Embryonic facial prominence (tissue), 1 donor: ENCODE results near the gene RASAL2.
A peak's percentile ranks its signal among the peaks of the same experiment; 100 is the strongest.
"Not testable (repeated sequence)": the region's sequence is repeated elsewhere in the genome, so short reads cannot be mapped to it uniquely, and the experiment has no call there.

ENCODE experiments used
- DNase-seq: peaks from one replicate; pipeline ENCODE4 v3.0.0-alpha.2; 2016; ENCODE audit errors: extremely low spot score

The RASAL2 gene

DNA sequence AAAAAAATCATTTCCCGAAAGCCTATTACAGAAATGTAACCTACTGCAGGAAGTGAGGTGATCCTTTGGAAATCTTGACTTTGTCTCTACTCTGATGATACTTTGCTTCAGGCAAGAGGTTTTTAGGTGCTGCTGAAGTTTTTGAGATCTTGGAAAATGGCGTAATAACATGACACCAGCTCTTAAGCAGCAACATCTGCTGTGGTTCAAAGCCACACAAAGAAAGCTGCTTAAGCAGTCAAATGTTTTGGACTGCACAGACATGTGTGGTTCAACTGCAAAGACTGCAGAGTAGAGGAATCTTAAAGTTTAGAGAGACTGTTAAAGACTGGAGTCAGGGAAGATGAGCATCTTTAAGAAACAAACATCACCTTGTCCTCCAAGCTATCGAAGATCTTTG lies 139.0 kb downstream of the RASAL2 start:
- DNase-seq, result no peak

DNA sequence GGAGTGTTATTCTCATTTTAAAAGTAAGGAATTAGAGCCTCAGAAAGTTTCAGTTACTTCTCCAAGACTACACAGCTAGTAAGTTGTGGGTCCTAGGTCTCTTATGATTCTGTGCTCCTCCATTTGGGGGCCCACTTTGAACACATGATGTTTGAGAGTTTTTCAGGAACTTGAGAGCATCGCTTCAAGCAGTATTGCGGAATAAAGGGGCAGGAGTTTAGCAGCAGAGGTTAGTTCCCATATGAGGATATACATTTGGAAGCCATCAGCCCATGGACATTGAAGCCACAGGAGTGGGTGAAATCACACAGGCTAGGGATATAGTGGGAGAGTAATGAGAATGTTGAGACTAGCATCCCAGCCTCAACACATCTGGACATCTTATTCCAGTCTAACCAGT lies 143.2 kb downstream of the RASAL2 start:
- no peak for DNase-seq

DNA sequence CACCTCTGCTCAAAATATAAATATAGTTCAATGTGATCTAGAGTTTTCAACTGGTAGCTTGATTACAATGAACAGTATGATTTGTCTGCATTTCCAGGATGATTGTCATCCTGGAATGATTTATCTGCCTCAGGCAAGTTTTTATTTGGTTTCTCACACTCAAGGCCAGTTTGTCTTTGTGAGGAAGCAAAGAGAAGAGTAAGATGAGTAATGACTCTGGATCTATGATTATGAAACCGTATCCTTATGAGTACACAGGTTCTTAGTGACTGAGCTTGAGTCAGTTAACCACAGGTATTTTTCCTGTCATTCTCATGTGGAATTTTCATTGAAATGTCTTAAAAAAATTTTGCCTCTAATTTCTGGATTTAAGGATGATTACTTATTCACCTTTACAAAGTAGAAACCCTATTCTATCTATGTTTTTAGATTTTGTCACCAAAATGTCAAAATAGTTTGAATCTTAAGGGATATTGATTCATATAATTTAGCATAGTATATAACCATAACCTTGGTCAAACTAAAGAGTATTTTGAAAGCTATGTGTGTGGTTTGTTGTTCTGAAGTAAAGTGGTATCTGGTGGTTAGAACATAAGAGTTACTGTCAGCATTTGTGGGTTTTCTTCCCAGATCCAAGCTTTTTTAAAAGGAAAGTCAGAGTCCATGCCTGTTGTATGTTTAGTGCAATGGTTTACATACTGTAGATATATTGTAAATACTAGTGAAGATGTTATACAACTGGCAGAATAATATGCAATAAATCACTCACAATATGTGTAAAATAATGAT lies 145.0 kb downstream of the RASAL2 start:
- no peak for DNase-seq

DNA sequence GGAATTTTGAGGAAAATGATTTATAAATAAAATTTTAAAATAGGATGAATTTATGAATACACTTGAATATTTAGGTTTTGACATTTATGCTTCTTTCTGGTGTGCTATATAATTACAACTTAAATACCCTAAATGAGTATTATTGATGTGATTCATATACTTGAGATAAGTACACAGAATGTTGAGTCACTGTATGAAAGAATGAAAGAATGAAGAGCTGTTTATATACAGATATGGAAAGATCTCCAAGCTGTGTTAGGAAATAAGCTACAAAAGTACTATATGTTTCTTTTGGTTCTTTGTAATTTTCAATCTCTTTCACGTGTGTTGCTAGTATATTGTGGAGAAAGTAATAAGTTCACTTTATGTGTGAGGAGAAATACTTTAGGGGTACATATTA lies 147.2 kb downstream of the RASAL2 start:
- DNase-seq, result no peak

DNA sequence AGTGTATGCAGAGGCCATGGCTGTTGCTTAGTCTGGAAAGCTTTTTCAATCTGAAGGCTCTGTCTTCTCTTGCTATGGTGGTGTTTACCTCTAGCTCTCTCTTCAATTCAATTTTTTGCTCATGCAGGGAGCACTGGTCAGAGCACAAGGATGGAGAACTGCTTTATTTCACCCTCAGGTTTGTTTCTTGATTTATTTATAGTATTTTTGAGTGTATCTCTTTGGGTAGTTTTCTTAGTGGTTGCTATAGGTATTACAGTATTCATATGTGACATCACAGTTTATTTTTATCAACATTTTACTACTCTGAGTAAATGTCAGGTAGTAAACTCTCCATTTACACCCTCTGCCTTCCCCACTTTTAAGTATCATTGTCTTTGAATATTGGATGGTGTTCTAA lies 147.9 kb downstream of the RASAL2 start:
- no peak for DNase-seq

DNA sequence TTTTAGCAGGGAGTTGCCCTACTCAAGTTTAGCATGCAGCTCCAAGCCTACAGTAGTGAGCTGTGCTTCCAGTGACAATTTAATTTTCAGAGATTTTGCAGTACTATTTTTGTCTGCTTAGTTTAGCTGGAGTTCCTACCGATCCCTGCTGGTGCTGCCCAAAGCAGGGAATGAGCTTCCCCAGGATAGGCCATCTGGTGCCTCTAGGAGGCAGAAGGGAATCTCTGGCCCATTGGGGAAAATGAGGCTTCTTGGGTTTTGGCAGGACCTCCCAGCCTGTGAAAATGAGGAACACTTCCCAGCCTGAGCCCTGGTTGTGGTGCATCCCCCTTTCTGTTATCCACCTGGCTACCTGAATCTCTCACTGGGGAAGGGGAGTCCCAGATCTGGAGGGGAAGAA lies 149.2 kb downstream of the RASAL2 start:
- no peak for DNase-seq

DNA sequence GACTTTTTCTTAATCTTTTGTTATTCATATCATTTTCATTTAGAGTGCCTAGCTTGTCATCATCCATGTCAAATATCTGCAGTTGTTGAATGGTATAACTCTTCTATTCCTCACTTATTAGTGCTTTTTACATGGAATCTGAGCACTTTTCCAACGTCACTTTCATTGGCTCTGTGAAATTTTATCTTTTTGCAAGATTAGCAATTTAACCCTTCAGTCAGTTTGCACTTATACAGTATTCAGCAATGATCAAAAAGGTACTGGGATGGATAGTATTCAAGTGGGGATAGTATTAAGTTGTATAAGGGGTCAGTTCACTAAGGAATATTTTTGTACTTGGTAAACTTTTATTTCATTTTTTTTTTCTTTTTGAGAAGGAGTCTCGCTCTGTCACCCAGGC lies 150.0 kb downstream of the RASAL2 start:
- DNase-seq, result no peak

DNA sequence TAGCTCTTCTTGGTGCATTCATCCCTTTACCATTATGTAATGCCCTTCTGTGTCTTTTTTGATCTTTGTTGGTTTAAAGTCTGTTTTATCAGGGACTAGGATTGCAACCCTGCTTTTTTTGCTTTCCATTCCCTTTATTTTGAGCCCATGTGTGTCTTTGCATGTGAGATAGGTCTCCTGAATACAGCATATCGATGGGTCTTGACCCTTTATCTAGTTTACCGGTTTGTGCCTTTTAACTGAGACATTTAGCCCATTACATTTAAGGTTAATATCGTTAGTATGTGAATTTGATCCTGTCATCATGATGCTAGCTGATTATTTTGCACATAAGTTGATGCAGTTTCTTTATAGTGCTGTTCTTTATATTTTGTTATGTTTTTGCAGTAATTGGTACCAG lies 154.4 kb downstream of the RASAL2 start:
- DNase-seq, result not testable (repeated sequence)

DNA sequence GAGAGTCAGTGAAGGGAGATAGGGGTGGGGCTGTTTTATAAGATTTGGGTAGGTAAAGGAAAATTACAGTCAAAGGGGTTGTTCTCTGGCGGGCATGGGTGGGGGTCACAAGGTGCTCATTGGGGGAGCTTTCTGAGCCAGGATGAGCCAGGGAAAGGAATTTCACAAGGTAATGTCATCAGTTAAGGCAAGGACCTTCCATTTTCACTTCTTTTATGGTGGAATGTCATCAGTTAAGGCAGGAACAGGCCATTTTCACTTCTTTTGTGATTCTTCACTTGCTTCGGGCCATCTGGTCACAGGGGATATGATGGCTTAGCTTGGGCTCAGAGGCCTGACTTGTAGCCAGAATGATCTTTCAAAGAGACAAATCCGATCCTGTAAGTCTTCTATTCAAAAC lies 159.7 kb downstream of the RASAL2 start:
- not testable (repeated sequence) for DNase-seq

DNA sequence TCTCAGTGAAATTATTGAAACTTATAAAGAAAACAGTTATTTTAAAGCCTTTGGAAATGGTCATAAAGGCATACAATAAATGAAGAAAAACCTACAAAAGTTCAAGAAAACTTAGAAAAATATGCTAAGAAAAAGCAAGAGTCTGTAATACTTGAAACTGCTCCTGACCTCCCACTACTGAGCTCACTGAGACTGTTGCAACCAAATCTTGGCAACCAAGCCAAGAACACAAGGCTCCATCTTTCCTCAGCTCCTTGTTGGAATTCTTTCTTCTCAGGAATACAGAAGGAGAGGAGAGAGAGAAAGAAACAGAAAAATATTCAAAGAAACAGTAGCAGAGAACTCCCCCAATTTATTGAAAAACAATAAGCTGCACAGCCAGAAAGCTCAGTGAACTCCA lies 160.5 kb downstream of the RASAL2 start:
- no peak for DNase-seq

DNA sequence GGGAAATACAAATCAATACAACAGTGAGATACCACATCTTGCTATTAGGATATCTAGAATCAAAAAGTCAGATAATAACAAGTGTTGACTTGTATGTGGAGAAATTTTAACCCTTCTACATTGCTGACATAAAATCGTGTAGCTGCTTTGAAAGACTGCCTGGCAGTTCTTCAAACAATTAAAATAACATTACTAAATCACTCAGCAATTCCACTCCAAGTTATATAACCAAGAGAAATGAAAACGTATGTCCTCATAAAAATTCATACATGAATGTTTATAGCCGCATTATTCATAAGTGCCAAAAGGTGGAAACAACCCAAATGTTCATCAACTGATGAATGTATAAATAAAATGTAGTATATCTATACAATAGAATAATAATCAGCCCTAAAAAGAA lies 164.6 kb downstream of the RASAL2 start:
- DNase-seq, result no peak

DNA sequence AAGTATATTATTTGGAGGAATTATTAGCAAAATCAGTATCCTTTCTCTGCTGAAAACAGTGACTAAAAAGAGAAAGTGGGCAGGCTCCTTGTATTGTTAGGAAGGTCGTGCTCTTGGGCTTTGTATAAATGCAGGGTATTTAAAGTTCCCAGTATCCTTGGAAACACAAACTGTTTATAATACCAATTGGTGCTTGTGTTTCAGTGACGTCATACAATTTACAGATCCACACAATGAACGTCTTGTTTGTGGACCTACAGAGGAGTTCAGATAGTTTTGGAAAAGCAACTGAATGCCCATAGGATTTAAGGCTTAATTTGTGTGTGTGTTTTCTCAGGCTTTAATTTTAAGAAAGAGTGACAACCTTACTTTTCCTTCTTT lies 168.2 kb downstream of the RASAL2 start:
- peak; percentile 58 for DNase-seq

DNA sequence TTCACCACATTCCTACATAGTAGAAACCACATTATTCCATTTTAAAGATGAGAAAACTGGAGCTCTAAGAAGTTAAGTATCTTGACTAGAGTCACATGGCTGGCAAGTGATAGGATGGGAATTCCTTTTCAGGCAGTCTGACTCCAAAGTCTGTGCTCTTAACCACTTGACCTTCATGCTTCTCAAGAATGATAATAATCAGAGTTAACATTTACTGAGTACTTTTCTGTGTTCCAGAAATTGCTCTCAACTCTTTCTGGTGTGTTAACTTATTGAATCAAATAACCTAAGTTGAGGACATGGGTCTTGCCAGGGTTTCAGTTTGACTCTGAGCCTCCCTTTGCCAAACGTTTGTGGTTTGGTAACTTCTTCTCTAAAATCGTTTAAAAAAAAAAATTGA lies 169.4 kb downstream of the RASAL2 start:
- no peak for DNase-seq

DNA sequence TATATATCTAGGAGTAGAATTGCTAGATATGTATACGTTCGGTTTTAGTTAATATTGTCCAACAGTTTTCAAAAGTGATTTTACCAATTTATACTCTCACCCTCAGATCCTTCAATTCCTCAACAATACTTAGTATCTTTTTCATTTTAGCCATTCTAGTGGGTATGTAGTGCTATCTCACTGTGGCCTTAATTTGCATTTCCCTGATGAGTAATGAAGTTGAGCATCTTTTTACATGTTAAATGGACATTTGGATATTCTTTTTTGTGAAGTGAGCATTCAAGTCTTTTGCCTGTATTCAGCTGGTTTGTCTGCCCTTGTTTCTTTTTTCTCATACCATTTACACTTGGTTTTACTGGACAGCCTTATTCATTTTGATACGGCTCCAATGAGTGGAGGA lies 172.2 kb downstream of the RASAL2 start:
- no peak for DNase-seq

DNA sequence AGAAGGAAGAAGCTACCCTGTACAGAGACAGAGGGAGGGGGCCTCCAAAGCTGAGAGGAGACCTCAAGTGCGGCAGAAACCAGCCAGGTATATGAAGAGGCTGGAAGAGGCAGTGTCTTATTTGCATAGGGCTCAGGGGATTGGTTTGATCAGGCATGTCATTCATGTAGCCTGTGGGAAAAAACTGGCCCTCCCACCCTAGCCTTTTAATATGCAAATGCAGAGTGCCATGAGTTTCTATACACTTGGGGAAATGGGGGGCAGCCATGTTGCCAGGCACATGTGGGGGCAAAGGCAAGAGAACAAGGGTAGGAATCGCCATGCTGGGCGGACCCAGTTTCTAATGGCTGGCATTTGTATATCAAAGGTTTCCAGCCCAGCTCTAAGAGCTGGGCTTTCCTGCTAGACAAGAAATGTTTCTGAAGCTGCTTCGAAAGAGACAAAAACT lies 172.7 kb downstream of the RASAL2 start:
- DNase-seq, result no peak

DNA sequence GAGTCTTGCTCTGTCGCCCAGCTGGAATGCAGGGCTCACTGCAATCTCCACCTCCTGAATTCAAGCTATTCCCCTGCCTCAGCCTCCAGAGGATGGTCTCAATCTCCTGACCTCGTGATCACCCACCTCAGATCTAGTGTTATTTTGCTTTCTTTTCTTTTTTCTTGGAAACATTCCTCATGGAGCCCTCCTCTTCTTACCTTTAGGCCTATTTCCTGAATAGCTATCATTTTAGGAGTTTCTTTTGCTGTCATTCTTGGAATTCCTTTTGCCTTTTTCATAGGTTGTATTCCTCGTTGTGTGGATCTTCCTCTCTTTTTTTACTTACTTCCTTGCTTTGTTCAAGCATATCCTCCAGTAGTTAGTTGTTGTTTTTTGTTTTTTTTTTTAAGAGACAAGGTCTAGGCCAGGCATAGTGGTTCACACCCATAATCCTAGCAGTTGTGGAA lies 173.8 kb downstream of the RASAL2 start:
- DNase-seq, result no peak

DNA sequence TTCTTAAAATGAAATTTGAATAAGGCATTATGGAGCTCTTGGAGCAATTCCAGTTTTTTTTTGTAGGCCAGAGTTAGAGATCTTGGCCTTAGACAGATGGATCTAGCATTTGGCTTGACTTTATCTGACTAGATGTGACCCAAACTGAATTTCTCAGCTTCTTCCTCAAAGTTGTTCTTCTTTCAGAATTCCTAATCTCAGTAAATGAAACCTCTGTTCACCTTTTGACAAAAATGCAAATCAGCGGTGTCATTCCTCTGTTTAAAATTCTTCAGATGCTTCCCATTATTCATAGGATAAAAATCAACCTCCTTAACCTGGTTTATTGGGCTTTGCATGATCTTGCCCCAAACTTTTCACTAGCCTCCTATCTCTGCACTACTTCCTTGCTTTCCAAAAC lies 177.6 kb downstream of the RASAL2 start:
- no peak for DNase-seq

DNA sequence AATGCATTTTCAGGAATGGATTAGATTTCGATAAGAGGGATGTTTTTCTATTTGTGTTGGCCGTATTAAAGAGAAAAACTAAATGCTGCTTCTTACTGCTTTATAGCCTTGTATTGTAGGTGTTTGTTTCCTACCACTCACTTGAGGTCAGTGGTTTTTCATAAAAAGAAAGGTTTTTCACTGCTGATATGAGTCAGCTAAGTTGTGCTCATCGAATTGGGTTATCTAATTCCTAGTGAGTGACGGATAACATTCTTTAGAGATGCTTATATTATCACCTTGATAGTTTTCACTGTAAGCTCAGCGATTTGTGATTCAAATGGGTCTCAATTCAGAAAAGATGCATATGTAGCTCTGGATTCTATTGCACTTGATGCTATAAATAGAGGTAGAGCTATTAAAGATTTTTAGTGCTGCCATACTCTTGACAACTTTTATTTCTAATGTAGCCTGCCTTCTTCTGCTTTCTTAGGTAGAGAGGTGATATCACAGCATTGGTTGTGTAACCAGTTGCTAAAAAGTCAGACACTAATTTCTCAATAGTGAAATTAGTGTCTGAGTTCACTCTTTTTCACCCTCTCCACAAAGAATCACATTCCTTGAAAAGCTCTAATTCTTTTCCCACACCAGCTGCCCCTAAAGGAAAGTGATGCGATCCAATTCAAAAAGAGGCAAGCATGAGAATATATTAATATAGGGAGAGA lies 180.0 kb downstream of the RASAL2 start:
- DNase-seq, result no peak

DNA sequence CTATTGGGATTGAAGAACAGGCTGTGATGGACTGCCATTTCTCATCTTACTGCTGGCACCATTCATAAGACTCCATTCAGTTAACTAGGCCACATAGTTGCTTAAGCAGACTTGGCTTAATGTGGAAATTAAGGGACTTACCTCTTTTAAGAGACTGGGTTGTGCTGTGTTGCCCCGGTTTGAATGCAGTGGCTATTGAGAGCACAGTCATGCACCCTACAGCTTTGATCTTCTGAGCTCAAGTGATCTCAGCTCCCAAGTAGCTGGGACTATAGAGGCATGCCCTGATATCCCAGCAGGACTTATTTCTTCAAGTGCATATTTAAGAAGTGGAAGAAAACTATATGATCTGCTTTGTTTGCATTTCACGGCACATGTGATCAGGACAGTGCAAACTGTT lies 181.1 kb downstream of the RASAL2 start:
- no peak for DNase-seq

DNA sequence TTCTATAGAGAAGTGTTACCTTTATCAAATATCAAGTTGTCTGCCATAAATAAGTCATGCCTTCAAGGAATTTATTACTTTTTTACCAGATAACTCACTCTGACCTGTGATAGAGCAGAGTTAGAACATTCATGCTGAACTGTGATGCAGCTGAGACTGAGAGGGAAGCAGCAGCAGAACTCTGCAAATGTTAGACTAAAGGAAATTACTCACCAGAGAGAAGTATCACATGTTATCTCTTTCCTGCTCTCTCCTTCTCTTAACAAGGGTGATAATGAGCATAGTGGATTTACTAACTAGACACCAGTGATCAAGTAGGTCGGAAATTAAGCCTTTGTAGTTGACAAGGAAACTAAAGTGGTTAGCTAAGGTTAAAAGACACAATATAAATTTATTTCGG lies 181.6 kb downstream of the RASAL2 start:
- DNase-seq, result no peak

DNA sequence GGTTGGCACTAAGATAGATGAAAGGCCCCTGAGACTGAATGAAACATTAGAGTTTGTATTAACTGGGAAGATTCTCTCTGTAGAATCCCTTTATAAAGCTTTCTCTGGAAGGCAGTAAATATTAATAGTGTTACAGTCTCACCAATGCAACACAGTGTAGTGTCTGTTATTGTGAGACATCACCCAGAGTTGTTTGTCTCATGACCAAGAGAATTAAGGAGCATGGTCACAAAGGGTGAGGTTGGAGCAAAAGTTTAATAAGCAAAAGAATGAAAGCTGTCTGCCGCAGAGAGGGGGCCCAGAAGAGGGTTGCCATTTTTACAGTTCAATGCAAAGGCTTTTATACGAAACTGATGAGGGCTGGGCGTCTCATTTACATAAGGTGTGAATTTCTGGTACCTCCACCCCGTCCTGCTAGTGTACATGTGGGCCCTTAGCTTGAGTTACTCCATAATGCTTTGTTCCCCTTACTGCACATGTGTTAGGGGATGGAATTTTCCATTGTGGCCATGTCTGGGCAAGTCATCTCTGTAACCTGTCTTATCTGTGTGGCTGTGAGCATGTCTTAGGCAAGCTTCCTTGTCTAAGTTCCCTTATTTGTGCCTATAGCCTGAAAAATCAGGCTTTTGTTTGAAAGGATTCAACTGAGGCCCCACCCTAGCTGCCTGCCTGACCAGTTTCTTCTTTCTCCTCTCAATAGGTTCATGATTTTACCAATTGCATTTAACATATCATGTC lies 184.1 kb downstream of the RASAL2 start:
- DNase-seq, result no peak

DNA sequence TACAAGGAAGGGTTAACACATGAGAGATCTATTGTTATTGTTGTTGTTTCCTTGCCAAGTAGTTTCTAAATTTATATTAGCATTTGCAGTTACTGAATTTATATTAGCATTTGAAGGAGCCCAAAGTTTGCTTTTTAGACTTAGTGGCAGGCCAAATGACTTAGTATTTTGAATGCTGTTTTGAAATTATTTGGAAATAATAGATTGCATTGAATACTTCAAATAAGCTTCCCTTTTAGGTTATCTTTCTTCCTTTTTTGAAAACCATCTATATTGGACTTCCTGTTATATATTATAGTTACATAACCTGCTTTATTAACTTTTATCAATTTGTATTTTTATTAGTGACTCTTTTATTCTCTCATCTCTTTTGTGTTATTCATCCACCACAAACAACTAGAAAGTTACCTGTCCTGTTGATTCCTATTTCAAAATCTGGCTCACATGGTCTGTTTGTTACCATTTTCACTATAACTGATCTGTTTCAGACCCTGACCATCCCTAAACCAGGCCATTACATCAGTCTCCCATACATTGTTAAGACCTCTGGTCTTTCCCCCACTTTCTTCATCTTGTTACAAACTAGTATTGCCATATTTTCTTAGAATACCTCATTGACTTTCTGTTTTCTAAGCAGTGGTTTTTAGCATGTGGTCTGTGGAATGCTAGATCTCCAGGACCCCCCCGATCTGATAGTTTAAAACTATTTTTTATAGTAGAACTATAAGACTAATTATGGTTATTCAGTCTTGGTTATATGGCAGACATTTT lies 185.2 kb downstream of the RASAL2 start:
- DNase-seq, result no peak
